D721Med (cell line): ENCODE data around the gene PHYHIPL.
A peak's percentile ranks its signal among the peaks of the same experiment; 100 is the strongest.

Experiments used
- DNase-seq: peaks from one replicate; pipeline ENCODE4 v3.0.0; 2011; ENCODE audit warnings: low spot score; ENCODE audit not compliant: insufficient read length
- FAIRE-seq: peaks from 2 replicates; lab custom pipeline; 2011; peaks lifted over from hg19 to GRCh38; lab: Jason Lieb, UNC
- TF ChIP-seq, protein P1 (sequence below): IDR thresholded peaks from 2 replicates; pipeline ENCODE4 v1.5.1; 2012; ENCODE audit warnings: mild to moderate bottlenecking, control low read depth; ENCODE audit not compliant: insufficient read depth; ENCODE audit errors: missing control alignments

Gene PHYHIPL

DNA sequence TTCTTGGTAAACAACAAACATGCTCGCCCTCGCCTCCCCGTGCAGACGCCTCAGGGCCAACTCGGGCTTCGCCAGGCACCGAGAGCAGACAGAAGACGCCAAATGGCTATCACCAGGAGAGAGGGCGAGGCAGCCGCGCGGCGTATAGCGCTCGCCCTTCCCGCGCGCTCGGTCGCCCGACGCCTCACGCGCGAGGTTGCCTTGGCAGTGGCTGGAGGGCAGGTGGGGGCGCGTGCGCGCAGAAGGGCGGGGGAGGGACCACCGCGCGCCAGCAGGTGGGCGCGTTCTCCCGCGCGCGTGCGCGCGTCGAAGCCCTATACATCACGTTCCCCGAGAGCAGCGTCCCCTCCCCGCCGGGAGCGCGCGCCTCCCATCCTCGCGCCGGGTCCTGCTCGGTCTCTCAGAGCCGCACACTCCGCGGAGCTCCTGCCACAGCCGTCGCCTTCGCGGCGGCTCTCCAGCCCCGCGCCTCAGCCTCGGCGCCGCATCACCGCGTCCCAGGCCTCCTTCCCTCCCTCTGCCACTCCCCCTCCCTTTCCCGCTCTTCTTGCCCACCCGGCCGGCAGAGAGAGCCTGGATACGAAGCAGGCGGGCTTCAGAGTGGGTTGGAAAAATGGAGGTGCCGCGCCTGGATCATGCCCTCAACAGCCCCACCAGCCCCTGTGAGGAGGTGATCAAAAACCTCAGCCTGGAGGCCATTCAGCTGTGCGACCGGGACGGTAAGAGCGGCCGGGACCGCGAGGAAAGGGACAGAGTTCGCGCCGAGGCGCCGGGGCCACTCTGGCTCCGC, at the start of gene PHYHIPL:
TSS of gene PHYHIPL (plus strand) at position 403 of the 790 bp plus-strand sequence. CDS start at position 614, 211 bp downstream.
- TF ChIP-seq, protein P1, sequence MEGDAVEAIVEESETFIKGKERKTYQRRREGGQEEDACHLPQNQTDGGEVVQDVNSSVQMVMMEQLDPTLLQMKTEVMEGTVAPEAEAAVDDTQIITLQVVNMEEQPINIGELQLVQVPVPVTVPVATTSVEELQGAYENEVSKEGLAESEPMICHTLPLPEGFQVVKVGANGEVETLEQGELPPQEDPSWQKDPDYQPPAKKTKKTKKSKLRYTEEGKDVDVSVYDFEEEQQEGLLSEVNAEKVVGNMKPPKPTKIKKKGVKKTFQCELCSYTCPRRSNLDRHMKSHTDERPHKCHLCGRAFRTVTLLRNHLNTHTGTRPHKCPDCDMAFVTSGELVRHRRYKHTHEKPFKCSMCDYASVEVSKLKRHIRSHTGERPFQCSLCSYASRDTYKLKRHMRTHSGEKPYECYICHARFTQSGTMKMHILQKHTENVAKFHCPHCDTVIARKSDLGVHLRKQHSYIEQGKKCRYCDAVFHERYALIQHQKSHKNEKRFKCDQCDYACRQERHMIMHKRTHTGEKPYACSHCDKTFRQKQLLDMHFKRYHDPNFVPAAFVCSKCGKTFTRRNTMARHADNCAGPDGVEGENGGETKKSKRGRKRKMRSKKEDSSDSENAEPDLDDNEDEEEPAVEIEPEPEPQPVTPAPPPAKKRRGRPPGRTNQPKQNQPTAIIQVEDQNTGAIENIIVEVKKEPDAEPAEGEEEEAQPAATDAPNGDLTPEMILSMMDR, result no peak
- FAIRE-seq, result no peak
- peak; percentile 35 for DNase-seq

DNA sequence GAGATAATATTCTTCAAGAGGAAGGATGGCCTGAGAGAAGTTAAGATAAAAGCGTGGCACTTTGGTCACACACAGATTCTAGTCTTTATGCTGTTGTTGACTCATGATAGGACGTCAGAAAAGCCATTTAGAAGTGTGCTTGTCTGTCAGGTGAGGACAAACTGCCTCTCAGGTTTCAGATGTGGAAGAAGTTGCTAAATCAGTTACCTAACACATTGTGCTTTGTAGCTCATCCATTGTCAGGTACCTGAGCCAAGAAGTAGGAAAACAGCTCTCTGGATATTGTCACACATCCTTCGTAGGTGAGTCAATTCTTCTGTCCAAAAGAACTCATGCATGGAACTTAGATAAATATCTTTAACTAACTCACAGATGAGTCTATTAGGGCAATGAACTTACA, 49.5 kb upstream of the PHYHIPL start:
- TF ChIP-seq, protein P1, result no peak
- DNase-seq, result no peak
- FAIRE-seq, result no peak

DNA sequence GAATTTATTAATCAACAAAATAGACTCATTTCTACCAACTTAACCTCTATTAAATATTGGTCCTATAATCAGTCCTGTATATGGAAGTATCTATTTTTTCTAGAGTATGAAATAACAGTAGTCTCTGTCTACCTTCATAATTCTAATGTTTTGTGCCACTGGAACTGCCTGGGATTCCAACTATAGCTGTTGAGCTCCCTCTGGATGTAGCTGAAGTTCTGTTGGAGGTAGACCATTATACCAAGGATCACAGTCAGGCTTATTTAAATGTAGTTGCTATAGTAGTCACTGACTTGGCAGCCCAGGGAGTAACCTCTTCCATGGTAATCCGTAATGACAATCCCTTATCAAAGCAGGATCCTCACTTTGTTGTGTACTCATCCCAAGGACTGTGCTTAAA, 48.5 kb upstream of the PHYHIPL start:
- FAIRE-seq, result no peak
- TF ChIP-seq, protein P1, result no peak
- no peak for DNase-seq

DNA sequence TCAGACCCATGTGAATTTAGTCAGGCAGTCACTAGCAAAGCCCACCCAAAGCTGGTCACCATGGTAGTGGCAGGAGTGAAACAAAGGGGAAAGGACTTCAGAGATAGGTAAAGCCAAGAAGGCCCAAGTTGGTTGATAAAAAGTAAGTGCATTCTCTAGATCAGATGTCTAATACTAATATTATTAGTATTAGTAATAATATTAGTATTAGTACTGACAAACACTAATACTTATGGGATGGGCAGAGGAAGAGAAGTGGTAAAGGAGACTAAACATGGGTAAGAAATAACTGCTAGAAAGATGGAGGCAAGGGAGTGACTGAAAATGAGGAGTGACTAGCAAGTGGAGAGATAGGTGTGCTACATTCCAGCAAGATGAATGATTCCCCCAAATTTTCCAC, 46.6 kb upstream of the PHYHIPL start:
- no peak for DNase-seq
- TF ChIP-seq, protein P1, result no peak
- no peak for FAIRE-seq

DNA sequence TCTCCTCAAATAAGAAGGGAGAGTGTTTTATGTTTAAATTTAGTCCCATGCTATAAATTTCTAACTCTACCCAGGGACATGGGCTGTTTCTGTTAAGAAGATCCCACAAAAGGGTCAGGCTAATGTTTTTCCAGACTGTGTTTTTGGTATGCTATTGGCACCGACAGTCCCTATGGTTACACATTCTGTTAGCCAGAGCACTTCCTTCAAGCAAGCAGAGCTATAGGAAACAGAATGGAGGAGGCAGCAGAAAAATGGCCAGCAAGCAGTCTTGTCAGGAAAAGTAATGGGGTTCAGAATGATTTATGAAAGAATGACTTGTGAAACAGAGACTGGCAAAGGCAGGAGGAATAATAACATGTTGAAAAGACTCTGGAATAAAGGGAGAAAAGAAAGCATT, 44.8 kb upstream of the PHYHIPL start:
- DNase-seq, result no peak
- FAIRE-seq, result no peak
- TF ChIP-seq, protein P1, result no peak

DNA sequence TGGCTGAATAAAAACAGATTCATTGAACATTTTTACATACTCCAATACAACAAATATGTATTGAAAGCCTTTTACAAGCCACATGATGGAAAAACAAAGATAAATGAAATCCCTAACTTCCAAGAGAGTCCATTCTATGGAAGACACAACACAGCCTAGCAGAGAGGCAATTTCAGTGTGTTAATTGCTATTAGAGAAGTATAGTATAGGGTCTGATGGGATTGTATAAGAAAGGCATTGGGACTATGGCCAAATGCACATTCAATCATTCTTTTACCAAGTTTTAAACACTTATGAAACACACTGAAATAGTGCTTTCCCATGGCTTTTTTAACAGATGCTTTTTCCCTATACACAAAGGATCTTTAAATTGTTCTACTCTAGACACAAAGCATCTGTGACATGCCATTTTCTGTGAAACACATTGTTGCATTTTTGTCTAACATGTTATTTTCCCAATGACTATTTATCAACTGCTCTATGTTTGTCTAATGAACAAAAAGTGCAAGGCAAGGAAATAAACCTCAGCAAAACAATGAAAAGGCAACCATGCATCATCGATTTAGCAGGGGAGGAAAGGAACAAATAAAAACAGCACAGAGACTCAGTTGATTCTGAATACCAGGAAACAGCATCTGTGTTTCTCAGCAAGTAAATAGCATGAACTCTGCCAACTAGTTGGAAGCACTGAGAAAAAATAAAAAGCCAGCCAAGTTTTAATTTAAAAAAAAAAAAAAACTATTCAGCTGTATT, 42.4 kb upstream of the PHYHIPL start:
- no peak for DNase-seq
- no peak for FAIRE-seq
- TF ChIP-seq, protein P1, result no peak
